Endothelial cell of umbilical vein (primary cell): Measurements from ENCODE around the gene MORF4L1. TPM values are rescaled to one million over a fixed set of nuclear protein-coding genes. Genes with fewer than 3 reads are reported as not detected.

Experiments
- BruUV-seq: library from RNA; stranded (reverse); fragments of 400-500 nt; replicated peaks from 2 replicates; lab custom pipeline; 2021; lab: Mats Ljungman, UMichigan
- CTCF ChIA-PET: fragments of 300-600, 350-600 bp; sonication (Branson Sonifier 250); formaldehyde crosslinking; loops from one replicate; lab custom pipeline; 2021; ENCODE audit warnings: antibody characterized with exemption, inconsistent platforms; lab: Charles Lee
- POLR2A ChIA-PET: fragments of 300-600, 350-600 bp; sonication (Branson Sonifier 250); formaldehyde crosslinking; loops from one replicate; lab custom pipeline; 2021; ENCODE audit warnings: antibody characterized with exemption, inconsistent platforms; lab: Charles Lee
- DNase-seq: peaks from one replicate; pipeline ENCODE4 v3.0.0-alpha.2; 2011; ENCODE audit warnings: low read depth, low spot score
- FAIRE-seq: peaks from 2 replicates; lab custom pipeline; 2011; peaks lifted over from hg19 to GRCh38; lab: Jason Lieb, UNC
- H2AFZ ChIP-seq: 2 replicates; pipeline ENCODE4 v1.6.0; 2012; ENCODE audit warnings: low read depth, low read length, control low read depth, inconsistent platforms
- H3K27ac ChIP-seq: 2 replicates; pipeline ENCODE4 v1.5.1; 2011; ENCODE audit warnings: low read depth, mild to moderate bottlenecking, control low read depth, low read length, moderate library complexity; ENCODE audit not compliant: insufficient read depth
- H3K27me3 ChIP-seq, 2 experiments: 2 replicates each; pipeline versions ENCODE4 v1.6.0 to v1.6.1; 2011; ENCODE audit warnings: low read length in 2 of 2, mixed read lengths in 1 of 2; ENCODE audit not compliant: control insufficient read depth in 2 of 2, insufficient read depth in 2 of 2
- H3K36me3 ChIP-seq, 2 experiments: 2 replicates in 1 of 2; 3 replicates in 1 of 2; pipeline ENCODE4 v1.5.1; 2011; ENCODE audit warnings: low read length in 2 of 2, mild to moderate bottlenecking in 1 of 2, moderate library complexity in 1 of 2; ENCODE audit not compliant: control insufficient read depth in 2 of 2, insufficient read depth in 2 of 2; ENCODE audit errors: extremely low read depth in 1 of 2
- H3K4me1 ChIP-seq: 3 replicates; pipeline ENCODE4 v1.5.1; 2011; ENCODE audit warnings: mild to moderate bottlenecking, low read length; ENCODE audit not compliant: control insufficient read depth, insufficient read depth; ENCODE audit errors: extremely low read depth
- H3K4me2 ChIP-seq: 2 replicates; pipeline ENCODE4 v1.6.1; 2011; ENCODE audit warnings: low read length, control low read depth, mixed read lengths; ENCODE audit not compliant: insufficient read depth
- H3K4me3 ChIP-seq, 3 experiments: fragments of 200-600 bp in 1 of 3; sonication (generic), shearing (Covaris generic) in 1 of 3; replicated peaks in 1 of 3; 2 replicates each; pipeline ENCODE4 v1.5.1; 2011 to 2016; ENCODE audit warnings: control low read depth in 3 of 3, low read length in 3 of 3, mild to moderate bottlenecking in 2 of 3, inconsistent platforms in 1 of 3, low read depth in 1 of 3, moderate library complexity in 1 of 3; ENCODE audit not compliant: insufficient read depth in 1 of 3
- H3K79me2 ChIP-seq: 2 replicates; pipeline ENCODE4 v1.6.0; 2012; ENCODE audit warnings: low read length, inconsistent platforms; ENCODE audit not compliant: control insufficient read depth, insufficient read depth
- H3K9ac ChIP-seq: replicated peaks from 2 replicates; pipeline ENCODE3; 2011; ENCODE audit warnings: low read length, control low read depth; ENCODE audit not compliant: insufficient read depth; ENCODE audit errors: extremely low read depth
- H3K9me1 ChIP-seq: replicated peaks from 3 replicates; pipeline ENCODE4 v1.6.0; 2011; ENCODE audit warnings: mild to moderate bottlenecking, low read length; ENCODE audit not compliant: control insufficient read depth, insufficient read depth; ENCODE audit errors: extremely low read depth
- H3K9me3 ChIP-seq: replicated peaks from 2 replicates; pipeline ENCODE4 v1.5.1; 2012; ENCODE audit warnings: low read length, inconsistent platforms; ENCODE audit not compliant: control insufficient read depth, insufficient read depth
- H4K20me1 ChIP-seq: replicated peaks from 2 replicates; pipeline ENCODE3; 2011; ENCODE audit warnings: mild to moderate bottlenecking, low read length; ENCODE audit not compliant: control insufficient read depth, insufficient read depth; ENCODE audit errors: extremely low read depth
- CTCF ChIP-seq, 2 donors: IDR thresholded peaks; 1 replicate in 1 of 2; 2 replicates in 1 of 2; pipeline ENCODE4 v1.5.1; 2011; ENCODE audit warnings: low read length in 2 of 2, mild to moderate bottlenecking in 2 of 2, moderate library complexity in 2 of 2, control low read depth in 1 of 2, inconsistent platforms in 1 of 2, low read depth in 1 of 2; ENCODE audit not compliant: insufficient read depth in 1 of 2; ENCODE audit errors: extremely low read depth in 1 of 2
- EZH2 ChIP-seq: IDR thresholded peaks from 2 replicates; pipeline ENCODE4 v1.6.1; 2012; ENCODE audit warnings: borderline replicate concordance, low read depth, mild to moderate bottlenecking, moderate library complexity, low read length, inconsistent platforms; ENCODE audit not compliant: severe bottlenecking
- FOS ChIP-seq: IDR thresholded peaks from 2 replicates; pipeline ENCODE4 v1.6.1; 2011; ENCODE audit warnings: mild to moderate bottlenecking, low read length, moderate library complexity, borderline replicate concordance; ENCODE audit not compliant: insufficient read depth
- GATA2 ChIP-seq: IDR thresholded peaks from 2 replicates; pipeline ENCODE4 v1.7.0; 2011; ENCODE audit warnings: low read depth, mild to moderate bottlenecking, moderate library complexity, mixed read lengths, low read length; ENCODE audit not compliant: insufficient read length, insufficient read depth
- JUN ChIP-seq: IDR thresholded peaks from 2 replicates; pipeline ENCODE4 v1.6.1; 2011; ENCODE audit warnings: borderline replicate concordance, low read depth; ENCODE audit not compliant: insufficient read length, insufficient read depth
- MYC ChIP-seq: IDR thresholded peaks from one replicate; pipeline ENCODE4 v1.6.1; 2011; ENCODE audit warnings: mild to moderate bottlenecking, low read depth, low read length
- POLR2A ChIP-seq: IDR thresholded peaks from 2 replicates; pipeline ENCODE4 v1.6.1; 2012; ENCODE audit warnings: low read depth, mild to moderate bottlenecking, control low read depth, low read length
- POLR2AphosphoS5 ChIP-seq: IDR thresholded peaks from 2 replicates; pipeline ENCODE4 v1.6.1; 2012; ENCODE audit warnings: low read depth, mild to moderate bottlenecking, control low read depth, low read length, moderate library complexity; ENCODE audit not compliant: insufficient read depth
- dilution Hi-C: fragments of 300-500 bp; cut with MboI; formaldehyde crosslinking; loops from one replicate; pipeline ENCODE4 v1.15.0; 2019; ENCODE audit warnings: low sequenced_read_pairs; ENCODE audit not compliant: extremely low pct_ligation_motif_present
- intact Hi-C: fragments of 100-400 bp; cut with micrococcal nuclease; formaldehyde crosslinking; loops from one replicate; pipeline ENCODE4 v1.10.0; 2022
- polyA plus RNA-seq, 4 experiments: library from polyadenylated mRNA; depleted of rRNA in 3 of 4; stranded (reverse) in 3 of 4; unstranded in 1 of 4; fragments of >200 nt; gene quantifications; 2 replicates each; pipeline versions ENCODE4 v1.2.1 to v1.2.3, GENCODE V29; 2011 to 2012; ENCODE audit warnings: missing spikeins in 1 of 4
- total RNA-seq: library from RNA; stranded (reverse); gene quantifications from 2 replicates; pipeline ENCODE4 v1.2.3, GENCODE V29; 2021
- TF ChIP-seq, protein P1 (sequence below): IDR thresholded peaks from 2 replicates; pipeline ENCODE4 v1.6.1; 2011; ENCODE audit not compliant: insufficient read depth, insufficient read length

Gene MORF4L1
- total and polyA plus RNA-seq, 2 donors (not counting 3 experiments of a cell fraction or from before 2014, with no cell fraction given): 164 to 404 TPM

DNA sequence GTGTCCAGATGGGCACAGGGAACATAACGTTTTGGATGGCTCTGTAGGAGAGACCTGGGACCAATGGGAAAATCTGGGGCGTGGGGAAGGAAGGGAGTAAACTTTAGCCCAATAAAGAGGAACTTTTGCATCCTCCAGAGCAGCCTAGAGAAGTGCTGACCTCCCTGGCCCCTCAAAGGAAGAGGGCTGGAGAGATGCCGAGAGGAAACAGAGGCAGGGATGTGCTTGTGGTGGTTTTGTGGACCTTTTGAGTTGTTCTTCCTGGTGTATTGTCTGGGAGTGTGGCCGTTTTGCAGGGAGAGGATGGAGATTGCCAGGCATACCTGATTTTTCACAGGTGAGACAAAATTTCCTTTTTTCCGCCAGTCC lies 61.9 kb downstream of the MORF4L1 start:
- H3K4me3 ChIP-seq: no peak overlapping the region
- dilution Hi-C loops: no loop called here
- no TSS peak for BruUV-seq
- no peaks in the 10 kb centered on the region for H4K20me1 ChIP-seq
- H3K79me2 ChIP-seq: no peaks in the 10 kb centered on the region
- peaks cover 6% of the 10 kb centered on the region for H3K4me1 ChIP-seq
- DNase-seq (no peak), FAIRE-seq (no peak)
- no peak overlapping the region for H2AFZ ChIP-seq
- H3K9me3 ChIP-seq: no peaks in the 10 kb centered on the region
- H3K27ac ChIP-seq: no peak overlapping the region
- intact Hi-C loops: no loop called here
- H3K27me3 ChIP-seq: no peaks in the 10 kb centered on the region
- H3K4me2 ChIP-seq: no peak overlapping the region
- TF ChIP-seq FOS (no peak), POLR2A (no peak)
- no peaks in the 10 kb centered on the region for H3K36me3 ChIP-seq
- H3K9ac ChIP-seq: no peak overlapping the region
- POLR2A ChIA-PET: no interaction called here
- no peaks in the 10 kb centered on the region for H3K9me1 ChIP-seq
- CTCF ChIA-PET: interaction anchor here (1.1 to 1.6 kb wide), 3 partner anchors 12 to 250 kb away, joined by 3 to 4 read pairs (median 4); no protein-coding TSS in a partner anchor

DNA sequence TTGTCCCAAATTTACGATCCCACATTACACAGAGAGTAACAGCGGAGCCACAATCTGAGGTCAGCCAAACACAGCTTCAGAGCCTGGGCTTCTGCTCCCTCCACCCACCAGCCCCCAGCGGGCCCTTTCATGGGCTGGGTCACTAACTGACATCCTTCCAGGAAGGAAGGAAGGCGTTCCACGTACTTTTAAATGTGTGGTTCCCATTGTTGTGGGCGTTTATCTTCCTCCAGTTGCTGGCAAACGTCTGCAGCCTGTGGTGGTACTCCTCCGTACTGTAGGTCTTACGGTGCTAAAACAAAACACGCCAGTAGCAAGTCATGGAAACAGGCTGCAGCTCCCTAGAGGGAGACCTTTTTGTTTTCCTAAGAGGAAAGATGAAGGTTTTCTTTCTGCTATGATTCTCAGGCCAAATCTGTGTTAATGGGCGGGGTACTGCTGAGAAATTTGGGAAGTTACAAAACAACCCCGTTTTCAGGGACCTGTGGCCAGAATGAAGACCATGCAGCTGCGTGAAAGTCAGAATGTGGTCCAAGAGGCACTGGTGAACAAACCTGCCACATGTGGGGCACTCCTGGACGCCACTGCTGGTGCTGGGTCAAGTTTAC lies 64.5 kb downstream of the MORF4L1 start:
- intact Hi-C loops (no loop called here), dilution Hi-C loops (no loop called here)
- CTCF ChIA-PET: interaction anchor here (1.1 to 1.2 kb wide), 2 partner anchors 42 to 247 kb away, joined by 3 to 4 read pairs; no protein-coding TSS in a partner anchor
- Histone ChIP-seq H3K4me3 (no peak overlapping the region), H3K36me3 (no peaks in the 10 kb centered on the region), H3K4me1 (peaks cover 6% of the 10 kb centered on the region), H3K9me3 (no peaks in the 10 kb centered on the region), H3K27ac (no peak overlapping the region), H3K4me2 (peak overlapping the region; percentile 11), H4K20me1 (no peaks in the 10 kb centered on the region), H3K9ac (no peak overlapping the region), H3K79me2 (no peaks in the 10 kb centered on the region), H2AFZ (peak overlapping the region; percentile 55), H3K27me3 (no peaks in the 10 kb centered on the region), H3K9me1 (no peaks in the 10 kb centered on the region)
- POLR2A ChIA-PET: no interaction called here
- no TSS peak for BruUV-seq
- FAIRE-seq (peak; percentile 67), DNase-seq (peak; percentile 41)
- TF ChIP-seq EZH2: no peak
- TF ChIP-seq, protein P1, sequence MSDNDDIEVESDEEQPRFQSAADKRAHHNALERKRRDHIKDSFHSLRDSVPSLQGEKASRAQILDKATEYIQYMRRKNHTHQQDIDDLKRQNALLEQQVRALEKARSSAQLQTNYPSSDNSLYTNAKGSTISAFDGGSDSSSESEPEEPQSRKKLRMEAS: no peak
- no peak for TF ChIP-seq MYC
- TF ChIP-seq POLR2AphosphoS5: no peak
- no peak for TF ChIP-seq CTCF (IDR thresholded peaks at IDR 0.05; ENCODE audit: extremely low read depth in 1 of 2, insufficient read depth in 1 of 2, low read depth in 1 of 2, low read length in 2 of 2)
- TF ChIP-seq GATA2: no peak
- TF ChIP-seq JUN: no peak
- TF ChIP-seq POLR2A: no peak
- no peak for TF ChIP-seq FOS
